GM12891 (cell line): ENCODE data around the gene ARFGEF3. TPM values are rescaled to one million over a fixed set of nuclear protein-coding genes. Genes with fewer than 3 reads are reported as not detected.
"Not testable (repeated sequence)": the region's sequence is repeated elsewhere in the genome, so short reads cannot be mapped to it uniquely, and the experiment has no call there.

Source experiments
- DNase-seq: peaks from one replicate; pipeline ENCODE4 v3.0.0; 2011; ENCODE audit warnings: low spot score; ENCODE audit not compliant: insufficient read length
- FAIRE-seq: peaks from 2 replicates; lab custom pipeline; 2011; peaks lifted over from hg19 to GRCh38; lab: Jason Lieb, UNC
- PAX5 ChIP-seq: IDR thresholded peaks from 2 replicates; pipeline ENCODE4 v1.6.1; 2011; ENCODE audit warnings: low read length, moderate library complexity, mild to moderate bottlenecking; ENCODE audit not compliant: insufficient read depth, severe bottlenecking
- POLR2A ChIP-seq: IDR thresholded peaks from 2 replicates; pipeline ENCODE4 v1.6.1; 2011; ENCODE audit warnings: low read depth, low read length, control low read depth
- POLR2AphosphoS5 ChIP-seq: IDR thresholded peaks from 2 replicates; pipeline ENCODE4 v1.6.1; 2011; ENCODE audit warnings: low read depth, low read length, control low read depth
- POU2F2 ChIP-seq: IDR thresholded peaks from 2 replicates; pipeline ENCODE4 v1.6.1; 2011; ENCODE audit warnings: low read depth, mild to moderate bottlenecking, control low read depth, low read length, moderate library complexity
- SPI1 ChIP-seq: IDR thresholded peaks from 2 replicates; pipeline ENCODE4 v1.6.1; 2011; ENCODE audit warnings: low read depth, low read length, control low read depth
- TAF1 ChIP-seq: IDR thresholded peaks from 2 replicates; pipeline ENCODE4 v1.6.1; 2011; ENCODE audit warnings: low read depth, low read length, control low read depth
- polyA plus RNA-seq: library from polyadenylated mRNA; unstranded; fragments of >200 nt; gene quantifications from one replicate; pipeline ENCODE4 v1.2.1, GENCODE V29; 2012; ENCODE audit warnings: low read depth, missing spikeins, inconsistent platforms; ENCODE audit not compliant: missing spikeins

ARFGEF3 gene, protein sequence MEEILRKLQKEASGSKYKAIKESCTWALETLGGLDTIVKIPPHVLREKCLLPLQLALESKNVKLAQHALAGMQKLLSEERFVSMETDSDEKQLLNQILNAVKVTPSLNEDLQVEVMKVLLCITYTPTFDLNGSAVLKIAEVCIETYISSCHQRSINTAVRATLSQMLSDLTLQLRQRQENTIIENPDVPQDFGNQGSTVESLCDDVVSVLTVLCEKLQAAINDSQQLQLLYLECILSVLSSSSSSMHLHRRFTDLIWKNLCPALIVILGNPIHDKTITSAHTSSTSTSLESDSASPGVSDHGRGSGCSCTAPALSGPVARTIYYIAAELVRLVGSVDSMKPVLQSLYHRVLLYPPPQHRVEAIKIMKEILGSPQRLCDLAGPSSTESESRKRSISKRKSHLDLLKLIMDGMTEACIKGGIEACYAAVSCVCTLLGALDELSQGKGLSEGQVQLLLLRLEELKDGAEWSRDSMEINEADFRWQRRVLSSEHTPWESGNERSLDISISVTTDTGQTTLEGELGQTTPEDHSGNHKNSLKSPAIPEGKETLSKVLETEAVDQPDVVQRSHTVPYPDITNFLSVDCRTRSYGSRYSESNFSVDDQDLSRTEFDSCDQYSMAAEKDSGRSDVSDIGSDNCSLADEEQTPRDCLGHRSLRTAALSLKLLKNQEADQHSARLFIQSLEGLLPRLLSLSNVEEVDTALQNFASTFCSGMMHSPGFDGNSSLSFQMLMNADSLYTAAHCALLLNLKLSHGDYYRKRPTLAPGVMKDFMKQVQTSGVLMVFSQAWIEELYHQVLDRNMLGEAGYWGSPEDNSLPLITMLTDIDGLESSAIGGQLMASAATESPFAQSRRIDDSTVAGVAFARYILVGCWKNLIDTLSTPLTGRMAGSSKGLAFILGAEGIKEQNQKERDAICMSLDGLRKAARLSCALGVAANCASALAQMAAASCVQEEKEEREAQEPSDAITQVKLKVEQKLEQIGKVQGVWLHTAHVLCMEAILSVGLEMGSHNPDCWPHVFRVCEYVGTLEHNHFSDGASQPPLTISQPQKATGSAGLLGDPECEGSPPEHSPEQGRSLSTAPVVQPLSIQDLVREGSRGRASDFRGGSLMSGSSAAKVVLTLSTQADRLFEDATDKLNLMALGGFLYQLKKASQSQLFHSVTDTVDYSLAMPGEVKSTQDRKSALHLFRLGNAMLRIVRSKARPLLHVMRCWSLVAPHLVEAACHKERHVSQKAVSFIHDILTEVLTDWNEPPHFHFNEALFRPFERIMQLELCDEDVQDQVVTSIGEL (N-terminal part only)
- 0.06 TPM for polyA plus RNA-seq

DNA sequence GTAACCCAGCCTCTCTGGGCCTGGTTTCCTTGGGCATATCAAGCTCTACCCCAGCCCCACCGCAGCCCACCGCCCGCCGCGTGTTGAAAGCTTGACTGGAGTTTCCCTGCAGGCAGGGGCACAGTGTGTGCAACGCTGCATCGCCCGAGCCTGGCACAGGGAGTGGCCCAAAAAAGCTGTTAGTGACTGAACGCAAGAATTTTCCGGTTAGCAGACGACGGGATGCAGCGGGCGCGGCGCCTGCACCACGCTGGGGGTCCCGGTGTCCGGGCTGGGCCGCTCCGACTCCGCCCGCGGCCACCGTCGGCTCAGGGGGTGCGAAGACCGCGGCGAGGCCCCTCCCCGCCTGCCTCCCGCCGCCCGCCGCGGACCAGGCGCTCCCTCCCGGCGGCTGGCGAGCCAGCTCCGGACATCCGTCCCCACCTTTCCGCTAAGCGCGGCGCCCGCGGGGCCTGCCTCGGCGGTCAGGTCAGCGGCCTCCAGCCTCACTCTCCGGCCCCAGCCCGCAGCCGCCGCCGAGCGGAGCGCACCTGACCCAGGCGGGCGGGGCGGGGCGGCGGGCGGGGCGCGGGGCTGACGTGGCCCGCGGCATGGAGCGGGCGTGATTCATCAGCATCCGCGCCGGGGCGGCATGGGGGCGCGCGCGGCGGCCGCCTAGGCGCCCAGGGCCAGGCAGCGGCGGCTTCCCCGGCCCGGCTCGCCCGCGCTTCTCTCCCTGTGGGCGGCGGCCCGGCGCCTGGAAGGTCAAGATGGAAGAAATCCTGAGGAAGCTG lies at the start of gene ARFGEF3:
TSS of gene ARFGEF3 (plus strand) at position 602 of the 773 bp plus-strand sequence. CDS start at position 750, 148 bp downstream.
- DNase-seq: peak; percentile 44
- FAIRE-seq: no peak
- no peak for TF ChIP-seq POU2F2
- no peak for TF ChIP-seq SPI1
- no peak for TF ChIP-seq TAF1
- TF ChIP-seq POLR2AphosphoS5: no peak
- TF ChIP-seq PAX5: no peak
- TF ChIP-seq POLR2A: no peak

DNA sequence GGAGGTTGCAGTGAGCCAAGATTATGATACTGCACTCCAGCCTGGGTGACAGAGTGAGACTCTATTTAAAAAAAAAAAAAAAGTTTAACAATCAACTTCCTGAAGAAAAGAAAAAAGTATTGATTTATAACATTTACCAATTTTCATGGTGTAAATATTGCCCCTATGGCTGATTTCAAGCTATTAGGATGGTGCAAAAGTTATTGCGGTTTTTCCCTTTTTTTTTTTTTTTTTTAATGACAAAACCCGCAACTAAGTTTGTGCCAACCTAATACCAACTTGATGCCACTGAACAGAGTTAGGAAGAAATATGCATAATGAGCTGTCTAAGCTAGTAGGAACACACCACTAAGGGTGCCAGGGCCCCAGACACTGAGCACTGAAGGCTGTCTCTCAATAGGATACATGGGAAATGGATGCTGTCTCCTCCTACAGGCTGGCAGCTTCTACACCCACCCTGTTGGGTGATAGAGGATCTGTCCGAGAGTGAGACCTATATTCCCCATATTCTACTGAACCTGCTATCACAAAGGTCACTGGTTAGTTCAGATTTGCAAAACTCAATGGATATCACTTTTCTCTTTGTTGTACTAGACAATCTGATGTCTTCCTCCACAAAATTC lies 48.0 kb upstream of the ARFGEF3 start:
- no peak for DNase-seq
- TF ChIP-seq TAF1 (no peak), POU2F2 (no peak), POLR2AphosphoS5 (no peak), SPI1 (no peak), POLR2A (no peak), PAX5 (no peak)
- no peak for FAIRE-seq

DNA sequence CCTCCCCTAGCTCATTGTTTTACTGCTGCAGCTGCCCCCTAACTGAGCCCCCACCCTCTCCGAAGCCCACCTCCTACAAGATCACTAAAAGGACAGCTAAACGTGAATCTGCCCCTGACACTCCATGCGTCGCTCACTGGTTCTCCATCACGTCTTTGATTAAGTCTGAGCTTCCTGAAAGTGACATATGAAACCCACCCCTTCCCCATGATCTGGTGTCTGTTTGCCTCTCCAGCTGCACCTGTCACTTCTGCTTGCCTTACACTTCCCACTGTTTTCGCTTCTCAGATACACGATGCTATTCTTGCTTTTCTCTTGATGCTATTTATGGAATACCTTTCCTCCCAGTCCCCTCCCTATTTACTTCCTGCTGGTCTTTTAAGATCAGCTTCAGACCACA lies 46.5 kb upstream of the ARFGEF3 start:
- FAIRE-seq (no peak), DNase-seq (no peak)
- TF ChIP-seq POLR2AphosphoS5: no peak
- no peak for TF ChIP-seq SPI1
- TF ChIP-seq TAF1: no peak
- TF ChIP-seq PAX5: no peak
- TF ChIP-seq POLR2A: no peak
- TF ChIP-seq POU2F2: no peak

DNA sequence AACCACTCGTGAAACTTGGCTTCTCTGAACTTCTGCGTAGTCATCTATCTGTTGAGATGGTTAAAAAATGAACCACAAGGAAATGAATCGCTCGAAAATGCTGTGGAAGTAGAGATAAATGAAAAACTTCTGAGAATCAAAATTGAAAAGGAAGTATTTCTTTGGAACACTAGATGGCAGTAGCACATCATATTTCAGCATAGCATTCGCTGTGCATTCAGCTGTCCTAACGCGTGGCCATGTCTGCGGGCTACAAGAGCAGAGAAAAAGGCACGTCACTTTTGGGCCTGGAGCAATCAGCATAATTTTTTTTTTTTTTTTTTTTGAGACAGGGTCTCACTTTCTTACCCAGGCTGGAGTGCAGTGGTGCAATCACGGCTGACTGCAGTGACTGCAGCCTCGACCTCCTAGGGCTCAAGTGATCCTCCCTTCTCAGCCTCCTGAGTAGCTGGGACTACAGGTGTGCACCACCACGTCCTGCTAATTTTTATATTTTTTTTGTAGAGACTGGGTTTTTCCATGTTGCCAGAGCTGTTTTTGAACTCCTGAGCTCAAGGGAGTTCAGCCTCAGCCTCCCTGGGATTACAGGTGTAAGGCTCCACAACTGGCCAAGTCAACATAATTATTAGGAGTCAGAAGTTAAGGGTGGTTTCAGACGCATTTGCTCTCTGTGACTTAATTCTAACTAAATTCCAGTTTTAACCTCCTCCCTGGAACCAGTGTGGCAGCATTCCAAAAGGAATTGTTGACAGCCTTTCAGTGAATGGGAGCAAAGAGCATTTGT lies 45.7 kb upstream of the ARFGEF3 start:
- no peak for TF ChIP-seq TAF1
- TF ChIP-seq SPI1: no peak
- TF ChIP-seq PAX5: no peak
- FAIRE-seq: peak; percentile 88
- DNase-seq: no peak

DNA sequence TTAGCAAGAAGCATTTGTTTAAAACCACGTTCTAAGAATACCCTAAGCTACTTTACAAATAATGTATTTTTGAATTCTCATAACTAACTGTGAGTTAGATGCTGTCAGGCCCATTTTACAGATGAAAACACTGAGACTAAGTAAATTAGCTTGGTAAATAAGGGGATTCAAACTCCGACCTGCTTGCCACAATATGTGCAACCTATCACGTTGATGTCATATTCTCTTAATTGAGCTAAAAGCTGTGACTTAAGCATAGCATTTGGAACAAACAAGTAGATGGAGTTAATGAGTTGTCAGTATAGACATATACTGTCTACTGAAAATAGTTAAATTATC lies 45.1 kb upstream of the ARFGEF3 start:
- DNase-seq: no peak
- FAIRE-seq: no peak
- TF ChIP-seq POLR2A: no peak
- no peak for TF ChIP-seq POU2F2
- no peak for TF ChIP-seq PAX5
- TF ChIP-seq TAF1: no peak
- no peak for TF ChIP-seq POLR2AphosphoS5
- TF ChIP-seq SPI1: no peak

DNA sequence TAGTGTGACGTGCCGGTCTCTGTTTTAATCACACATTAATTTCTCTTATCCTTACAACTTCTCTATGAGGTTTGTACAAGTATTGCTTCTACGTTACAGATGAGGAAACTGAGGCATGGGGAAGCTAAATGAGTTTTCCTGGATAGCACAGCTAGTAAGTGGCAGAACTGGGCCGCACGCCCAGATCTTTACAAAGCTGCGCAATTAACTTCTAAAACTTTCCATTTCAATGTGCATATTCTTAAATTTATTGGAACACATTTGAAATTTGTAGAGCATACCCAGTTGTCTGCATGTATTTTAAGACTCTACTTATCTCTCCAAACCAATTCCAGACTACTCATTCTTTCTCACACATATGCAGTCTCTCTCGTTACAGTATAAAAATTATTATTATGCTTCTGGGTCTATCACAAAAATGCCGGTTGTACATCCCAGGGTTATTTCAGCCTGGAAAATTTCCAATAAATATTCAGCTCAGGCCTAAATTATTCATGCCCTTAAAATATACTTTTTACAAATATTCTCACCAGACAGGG lies 44.3 kb upstream of the ARFGEF3 start:
- DNase-seq (no peak), FAIRE-seq (no peak)
- TF ChIP-seq TAF1 (no peak), POLR2AphosphoS5 (no peak), PAX5 (no peak), POU2F2 (no peak), SPI1 (no peak), POLR2A (no peak)

DNA sequence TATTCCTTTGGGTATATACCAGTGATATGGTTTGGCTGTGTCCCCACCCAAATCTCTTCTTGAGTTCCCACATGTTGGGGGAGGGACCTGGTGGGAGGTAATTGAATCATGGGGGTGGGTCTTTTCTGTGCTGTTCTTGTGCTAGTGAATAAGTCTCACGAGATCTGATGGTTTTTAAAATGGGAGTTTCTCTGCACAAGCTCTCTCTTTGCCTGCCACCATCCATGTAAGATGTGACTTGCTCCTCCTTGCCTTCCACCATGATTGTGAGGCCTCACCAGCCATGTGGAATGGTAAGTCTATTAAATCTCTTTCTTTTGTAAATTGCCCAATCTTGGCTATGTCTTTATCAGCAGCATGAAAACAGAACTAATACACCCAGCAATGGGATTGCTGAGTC lies 42.5 kb upstream of the ARFGEF3 start:
- not testable (repeated sequence) for DNase-seq, FAIRE-seq
